HepG2 (cell line): Measurements from ENCODE around the gene KCTD13. TPM values are rescaled to one million over a fixed set of nuclear protein-coding genes. Genes with fewer than 3 reads are reported as not detected.

Experiments used
- ARID3A ChIP-seq: IDR thresholded peaks from 2 replicates; pipeline ENCODE4 v1.6.1; 2012; ENCODE audit warnings: low read depth, low read length, improper control_type of control experiment
- CEBPZ ChIP-seq: IDR thresholded peaks from 2 replicates; pipeline ENCODE4 v1.6.1; 2012; ENCODE audit warnings: low read length, improper control_type of control experiment
- KLF9 ChIP-seq: IDR thresholded peaks from 2 replicates; pipeline ENCODE4 v1.6.1; 2016; ENCODE audit warnings: low read depth
- MAFG ChIP-seq: sonication (generic); formaldehyde crosslinking; IDR thresholded peaks from 2 replicates; pipeline ENCODE4 v1.5.1; 2020; ENCODE audit warnings: mild to moderate bottlenecking, missing genetic modification reagents
- MTERF4 ChIP-seq: sonication (generic); formaldehyde crosslinking; IDR thresholded peaks from 2 replicates; pipeline ENCODE4 v1.8.0; 2023; ENCODE audit warnings: mild to moderate bottlenecking, missing genetic modification reagents
- PBX2 ChIP-seq: IDR thresholded peaks from 2 replicates; pipeline ENCODE4 v1.6.1; 2016; ENCODE audit warnings: control low read depth
- TARDBP ChIP-seq: sonication (generic); formaldehyde crosslinking; IDR thresholded peaks from 2 replicates; pipeline ENCODE4 v1.8.0; 2022; ENCODE audit warnings: mild to moderate bottlenecking, missing genetic modification reagents
- ZFP1 ChIP-seq: IDR thresholded peaks from 2 replicates; pipeline ENCODE4 v1.6.1; 2016
- ZGPAT ChIP-seq: IDR thresholded peaks from 2 replicates; pipeline ENCODE4 v1.6.1; 2016; ENCODE audit warnings: mild to moderate bottlenecking
- ZNF20 ChIP-seq: sonication (generic); formaldehyde crosslinking; IDR thresholded peaks from 2 replicates; pipeline ENCODE4 v1.4.0; 2020; ENCODE audit warnings: mild to moderate bottlenecking, moderate library complexity, missing genetic modification reagents
- ZNF24 ChIP-seq: fragments of 450-650 bp; IDR thresholded peaks from 2 replicates; pipeline ENCODE4 v1.6.1; 2017; ENCODE audit warnings: antibody characterized with exemption, mild to moderate bottlenecking
- ZNF280B ChIP-seq: sonication (generic); formaldehyde crosslinking; IDR thresholded peaks from 2 replicates; pipeline ENCODE4 v1.5.0; 2020; ENCODE audit warnings: missing genetic modification reagents, mild to moderate bottlenecking, borderline replicate concordance
- ZNF280D ChIP-seq: sonication (generic); formaldehyde crosslinking; IDR thresholded peaks from 2 replicates; pipeline ENCODE4 v1.5.1; 2020; ENCODE audit warnings: mild to moderate bottlenecking, missing genetic modification reagents
- ZNF451 ChIP-seq: sonication (generic); formaldehyde crosslinking; IDR thresholded peaks from 2 replicates; pipeline ENCODE4 v1.5.0; 2020; ENCODE audit warnings: mild to moderate bottlenecking, missing genetic modification reagents
- ZNF883 ChIP-seq: sonication (generic); formaldehyde crosslinking; IDR thresholded peaks from 2 replicates; pipeline ENCODE4 v1.5.1; 2020; ENCODE audit warnings: mild to moderate bottlenecking, missing genetic modification reagents; ENCODE audit errors: not compliant biosample characterization
- polyA plus RNA-seq, 8 experiments: library from polyadenylated mRNA; depleted of rRNA in 3 of 8; stranded (reverse) in 7 of 8; unstranded in 1 of 8; fragments of >200 nt; fragmentation: Illumina TruSeq in 4 of 8; extraction: Trizol in 4 of 8; gene quantifications; 2 replicates each; pipeline versions ENCODE4 v1.2.1 to v1.2.3, GENCODE V29; 2011 to 2016; ENCODE audit warnings: low read depth in 4 of 8, missing spikeins in 1 of 8, mixed read lengths in 1 of 8; ENCODE audit not compliant: insufficient read depth in 1 of 8
- total RNA-seq, 5 experiments: library from RNA; depleted of rRNA; stranded (reverse); fragments of >200 nt; fragmentation: Illumina TruSeq; extraction: Trizol; gene quantifications; 2 replicates each; pipeline ENCODE4 v1.2.3, GENCODE V29; 2016; ENCODE audit warnings: low read depth in 1 of 5

Gene KCTD13
- total and polyA plus RNA-seq, 2 of the 13 experiments (the other 11 are each of a cell fraction or from before 2014, with no cell fraction given), result 6.3 to 14.7 TPM

GRCh38 chr16:29900102-29900887 is 25.7 kb downstream of the KCTD13 start, which contains the start of gene ASPHD1 (continued):
- TF ChIP-seq ZNF883, result peak; percentile 95
- no peak for TF ChIP-seq KLF9 (CRISPR knock-in tag)
- TF ChIP-seq ZNF451 (CRISPR knock-in tag), result peak; percentile 93; the same call in 1 of the 2 replicates
- TF ChIP-seq ZNF280B (CRISPR knock-in tag), result no peak
- TF ChIP-seq MAFG (CRISPR knock-in tag), result peak; percentile 50; the same call in 1 of the 2 replicates
- no peak; the same call in 1 of the 2 replicates for TF ChIP-seq ZNF280D (CRISPR knock-in tag)
- no peak for TF ChIP-seq CEBPZ
- TF ChIP-seq MTERF4 (CRISPR knock-in tag), result peak; percentile 97
- no peak; the same call in 1 of the 2 replicates for TF ChIP-seq TARDBP (CRISPR knock-in tag)
- no peak for TF ChIP-seq ARID3A
- no peak for TF ChIP-seq ZNF20 (CRISPR knock-in tag)
- TF ChIP-seq ZFP1 (CRISPR knock-in tag), result no peak
- no peak; the same call in 1 of the 2 replicates for TF ChIP-seq ZGPAT (CRISPR knock-in tag)
- TF ChIP-seq PBX2, result no peak
- no peak for TF ChIP-seq ZNF24
